Muscle layer of duodenum (tissue), 2 donors: ENCODE data around the gene TMEM214.
"Not testable (repeated sequence)": the region's sequence is repeated elsewhere in the genome, so short reads cannot be mapped to it uniquely, and the experiment has no call there.

Experiments
- H3K27ac ChIP-seq: one replicate; pipeline ENCODE4 v1.7.0; 2013; ENCODE audit warnings: mild to moderate bottlenecking, low read length
- H3K27me3 ChIP-seq: one replicate; pipeline ENCODE4 v1.7.0; 2013; ENCODE audit warnings: low read depth, mild to moderate bottlenecking, control low read depth, low read length
- H3K36me3 ChIP-seq, 2 donors: one replicate each; pipeline ENCODE4 v1.7.0; 2013; ENCODE audit warnings: low read length in 2 of 2, control low read depth in 1 of 2, mild to moderate bottlenecking in 1 of 2; ENCODE audit not compliant: insufficient read depth in 2 of 2, control insufficient read depth in 1 of 2
- H3K4me1 ChIP-seq, 2 donors: one replicate each; pipeline ENCODE4 v1.7.0; 2013; ENCODE audit warnings: low read length in 2 of 2, mild to moderate bottlenecking in 2 of 2, control low read depth in 1 of 2, moderate library complexity in 1 of 2; ENCODE audit not compliant: insufficient read depth in 2 of 2, control insufficient read depth in 1 of 2
- H3K4me3 ChIP-seq, 2 donors: one replicate each; pipeline ENCODE4 v1.7.0; 2013; ENCODE audit warnings: low read length in 2 of 2, low read depth in 1 of 2, mild to moderate bottlenecking in 1 of 2
- H3K9me3 ChIP-seq, 2 donors: one replicate each; pipeline ENCODE4 v1.7.0; 2013; ENCODE audit warnings: low read length in 2 of 2, control low read depth in 1 of 2, mild to moderate bottlenecking in 1 of 2; ENCODE audit not compliant: control insufficient read depth in 1 of 2
- donor health status: healthy.

Gene TMEM214

GRCh38 chr2:27072920-27073319 is 40.2 kb downstream of the TMEM214 start:
- H3K27ac ChIP-seq, result peak overlapping the region; percentile 88
- peaks cover 23 to 73% of the 10 kb centered on the region in 2 donors for H3K4me1 ChIP-seq
- H3K4me3 ChIP-seq, result peak overlapping the region in 1 of 2 donors; percentile 97
- H3K27me3 ChIP-seq, result no peaks in the 10 kb centered on the region
- H3K36me3 ChIP-seq, result peaks cover 8 to 16% of the 10 kb centered on the region in 2 donors
- no peaks in the 10 kb centered on the region for H3K9me3 ChIP-seq

GRCh38 chr2:27073782-27074181 is 41.0 kb downstream of the TMEM214 start:
- Histone ChIP-seq H3K4me1 (peaks cover 23 to 64% of the 10 kb centered on the region in 2 donors), H3K27me3 (no peaks in the 10 kb centered on the region), H3K4me3 (no peak overlapping the region), H3K9me3 (no peaks in the 10 kb centered on the region), H3K27ac (peak overlapping the region; percentile 28), H3K36me3 (peaks cover 6 to 8% of the 10 kb centered on the region in 2 donors)

GRCh38 chr2:27074738-27075565 is 42.2 kb downstream of the TMEM214 start:
- Histone ChIP-seq H3K4me1 (peaks cover 16 to 53% of the 10 kb centered on the region in 2 donors), H3K27me3 (no peaks in the 10 kb centered on the region), H3K36me3 (no peaks in the 10 kb centered on the region), H3K27ac (no peak overlapping the region), H3K9me3 (no peaks in the 10 kb centered on the region), H3K4me3 (no peak overlapping the region)

GRCh38 chr2:27075566-27075871 is 42.8 kb downstream of the TMEM214 start:
- not testable (repeated sequence) for H3K9me3 ChIP-seq, H3K27ac ChIP-seq, H3K27me3 ChIP-seq, H3K4me3 ChIP-seq, H3K36me3 ChIP-seq
- peaks cover 11 to 52% of the 10 kb centered on the region in 2 donors for H3K4me1 ChIP-seq

- Histone ChIP-seq H3K27ac (no peak overlapping the region), H3K4me3 (no peak overlapping the region), H3K27me3 (no peaks in the 10 kb centered on the region), H3K9me3 (no peaks in the 10 kb centered on the region), H3K4me1 (peaks cover 12 to 57% of the 10 kb centered on the region in 2 donors), H3K36me3 (no peaks in the 10 kb centered on the region)
Observed at GRCh38 chr2:27076323-27076722, 43.6 kb downstream of the TMEM214 start.

- Histone ChIP-seq H3K27me3 (no peaks in the 10 kb centered on the region), H3K36me3 (peaks cover 0 to 4% of the 10 kb centered on the region in 2 donors), H3K4me3 (no peak overlapping the region), H3K4me1 (peaks cover 18 to 65% of the 10 kb centered on the region in 2 donors), H3K27ac (no peak overlapping the region), H3K9me3 (no peaks in the 10 kb centered on the region)
Observed at GRCh38 chr2:27077231-27077630, 44.5 kb downstream of the TMEM214 start.

- no peaks in the 10 kb centered on the region for H3K27me3 ChIP-seq
- no peaks in the 10 kb centered on the region for H3K9me3 ChIP-seq
- H3K27ac ChIP-seq, result peak within 1 kb of the TSS; percentile 74
- H3K36me3 ChIP-seq, result peaks cover 0 to 13% of the 10 kb centered on the region in 2 donors
- peaks cover 18 to 65% of the 10 kb centered on the region in 2 donors for H3K4me1 ChIP-seq
- peak within 1 kb of the TSS; percentile 72 to 73 for H3K4me3 ChIP-seq
Observed at GRCh38 chr2:27078267-27079194, 45.8 kb downstream of the TMEM214 start, which contains the start of gene EMILIN1. EMILIN1 (plus strand) TSS chr2:27078615; CDS start chr2:27079066, 451 bp downstream.

- H3K4me1 ChIP-seq, result peaks cover 13 to 65% of the 10 kb centered on the region in 2 donors
- H3K9me3 ChIP-seq, result no peaks in the 10 kb centered on the region
- H3K36me3 ChIP-seq, result peaks cover 0 to 13% of the 10 kb centered on the region in 2 donors
- H3K27ac ChIP-seq, result peak overlapping the region; percentile 58
- H3K4me3 ChIP-seq, result peak overlapping the region; percentile 72 to 73
- no peaks in the 10 kb centered on the region for H3K27me3 ChIP-seq
Observed at GRCh38 chr2:27079233-27080139, 46.7 kb downstream of the TMEM214 start.

- H3K36me3 ChIP-seq, result peaks cover 0 to 13% of the 10 kb centered on the region in 2 donors
- H3K4me1 ChIP-seq, result peaks cover 12 to 65% of the 10 kb centered on the region in 2 donors
- peak overlapping the region; percentile 58 for H3K27ac ChIP-seq
- no peaks in the 10 kb centered on the region for H3K9me3 ChIP-seq
- peak overlapping the region; percentile 72 to 73 for H3K4me3 ChIP-seq
- no peaks in the 10 kb centered on the region for H3K27me3 ChIP-seq
Observed at GRCh38 chr2:27080140-27080469, 47.3 kb downstream of the TMEM214 start.

GRCh38 chr2:27080603-27080936 is 47.8 kb downstream of the TMEM214 start:
- Histone ChIP-seq H3K4me3 (peak overlapping the region; percentile 72 to 73), H3K27me3 (no peaks in the 10 kb centered on the region), H3K4me1 (peaks cover 15 to 65% of the 10 kb centered on the region in 2 donors), H3K9me3 (no peaks in the 10 kb centered on the region), H3K27ac (peak overlapping the region; percentile 58), H3K36me3 (peaks cover 0 to 13% of the 10 kb centered on the region in 2 donors)
